Left renal pelvis (tissue), 4 donors: ENCODE measurements around the gene LIMK1. TPM values are rescaled to one million over a fixed set of nuclear protein-coding genes. Genes with fewer than 3 reads are reported as not detected.
"Not testable (repeated sequence)": the region's sequence is repeated elsewhere in the genome, so short reads cannot be mapped to it uniquely, and the experiment has no call there.

Source experiments
- DNase-seq, 4 donors: peaks; one replicate each; pipeline ENCODE4 v3.0.0-alpha.2; 2013; ENCODE audit warnings: low read depth in 4 of 4, low spot score in 3 of 4
- polyA plus RNA-seq, 4 donors: library from polyadenylated mRNA; unstranded; fragments of 120-200 nt; gene quantifications; one replicate each; pipeline ENCODE4 v1.2.1, GENCODE V29; 2013; ENCODE audit not compliant: insufficient read length in 4 of 4

LIMK1 gene
- 10 to 100 TPM; 22.4 to 26.2 (median 23.1) TPM for polyA plus RNA-seq

- peak; percentile 73 to 80 (median 76) for DNase-seq
Measured at GRCh38 chr7:74083117-74083876, at the start of gene LIMK1. TSS of gene LIMK1 (plus strand) at chr7:74083804. CDS start at chr7:74083991, 187 bp downstream.

DNA sequence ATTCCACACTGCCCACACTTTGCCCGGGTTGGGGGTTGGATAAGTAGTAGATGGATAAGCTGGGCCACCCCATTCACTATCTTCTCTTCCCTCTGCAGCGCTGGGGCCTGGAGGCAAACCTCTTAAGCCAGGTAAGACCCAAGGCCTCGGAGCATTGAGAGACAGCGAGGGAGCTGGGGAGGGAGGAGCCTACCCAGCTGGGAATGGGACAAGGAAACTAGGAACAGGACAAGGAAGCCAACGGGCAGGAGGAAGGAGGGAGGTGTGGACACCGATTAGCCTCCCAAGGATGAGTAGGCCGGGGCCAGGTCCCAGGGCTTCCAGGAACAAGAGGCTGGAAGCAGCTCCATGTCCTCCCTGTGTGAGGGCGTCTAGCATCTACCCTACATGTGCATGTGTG lies 46.0 kb upstream of the LIMK1 start:
- no peak for DNase-seq

DNA sequence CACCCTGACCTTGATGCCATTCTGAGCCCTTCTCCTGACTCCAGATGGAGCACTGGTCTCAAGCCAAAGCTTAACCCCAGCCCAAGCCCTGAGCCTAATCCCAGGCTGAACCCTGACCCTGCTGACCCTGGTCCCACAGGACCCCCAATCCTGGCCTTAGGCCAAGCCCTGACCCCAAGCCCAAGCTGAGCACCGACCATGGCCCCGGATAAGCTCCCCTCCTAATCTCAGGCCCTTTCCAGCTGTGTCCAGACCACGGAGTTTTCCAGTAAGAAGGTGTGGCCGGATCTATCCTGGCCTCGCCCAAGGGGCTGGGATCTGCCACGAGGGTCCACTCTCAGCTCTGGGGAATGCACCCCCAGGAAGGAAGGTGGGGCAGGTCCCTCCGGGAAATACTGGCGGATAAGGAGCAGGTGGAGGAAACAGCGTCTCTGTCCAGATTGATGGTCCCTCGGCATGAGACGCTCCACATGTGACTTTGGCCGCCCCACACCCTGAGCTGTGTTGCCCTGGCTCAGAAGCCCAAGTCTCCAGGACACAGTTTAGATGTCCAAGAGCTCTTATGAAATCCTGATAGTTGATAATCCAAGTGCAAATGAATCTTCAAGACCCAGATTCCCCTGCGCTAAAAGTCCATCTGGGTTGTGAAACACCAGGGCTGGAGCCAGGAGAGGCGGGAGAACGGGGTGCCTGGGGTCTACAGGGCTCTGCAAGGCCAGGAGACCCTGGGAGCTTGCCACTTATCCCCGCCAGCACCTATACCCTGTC lies 45.2 kb upstream of the LIMK1 start:
- DNase-seq: no peak

DNA sequence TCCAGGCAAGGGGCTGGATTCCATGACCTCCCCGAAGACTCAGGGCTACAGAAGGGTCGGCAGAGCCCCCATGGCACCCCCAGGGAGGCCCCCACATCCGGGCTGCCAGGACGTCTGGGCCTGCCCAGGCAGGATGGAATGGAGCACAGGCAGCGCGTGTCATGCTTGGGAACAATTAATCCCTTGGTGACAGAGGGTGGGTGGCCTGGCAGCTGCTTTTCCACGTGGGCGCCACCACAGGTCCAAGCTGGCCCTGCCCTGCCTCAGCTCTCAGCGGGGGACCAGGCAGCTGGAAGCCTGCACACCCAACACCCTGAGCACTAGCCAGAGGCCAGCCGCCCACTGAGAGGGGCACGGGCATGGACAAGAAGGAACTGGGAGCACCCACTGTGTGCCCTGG lies 44.3 kb upstream of the LIMK1 start:
- no peak for DNase-seq

- no peak for DNase-seq
Measured at GRCh38 chr7:74040101-74040790, 43.4 kb upstream of the LIMK1 start.

DNA sequence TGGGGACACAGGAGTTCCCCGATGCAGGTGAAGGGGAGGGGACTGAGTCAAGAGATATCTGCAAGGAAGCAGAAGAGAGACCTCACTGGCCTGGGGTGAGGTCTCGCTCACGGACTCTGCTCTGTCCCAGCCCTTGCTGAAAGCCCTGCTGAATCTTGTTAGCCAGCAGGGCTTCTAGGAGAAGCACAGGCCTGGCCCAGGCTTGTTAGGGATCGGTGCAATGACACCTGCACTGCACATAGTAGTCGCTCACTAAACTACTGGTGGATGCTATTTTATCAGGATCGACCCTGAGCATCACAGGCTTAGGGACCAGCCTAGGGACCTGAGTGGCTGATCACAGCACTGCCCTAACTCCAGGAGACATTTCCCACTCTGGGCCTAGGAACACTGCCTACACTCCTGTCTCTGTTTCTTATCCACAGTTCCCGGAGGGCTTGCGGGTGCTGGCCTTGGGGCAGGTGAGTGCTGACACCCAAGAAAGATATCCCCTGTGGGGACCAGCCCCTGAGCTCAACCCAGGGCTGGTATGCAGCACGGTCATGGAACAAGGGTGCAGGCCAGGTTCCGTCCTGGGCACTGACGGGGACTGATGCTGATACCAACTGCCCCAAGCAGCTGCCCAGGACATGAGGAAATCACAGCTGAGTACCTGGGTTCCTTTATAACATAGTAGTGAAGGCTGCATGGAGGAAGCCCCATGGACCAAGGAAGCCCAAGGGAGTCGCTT lies 42.6 kb upstream of the LIMK1 start:
- DNase-seq: no peak

GRCh38 chr7:74042746-74043522 lies 40.7 kb upstream of the LIMK1 start:
- DNase-seq: no peak

DNA sequence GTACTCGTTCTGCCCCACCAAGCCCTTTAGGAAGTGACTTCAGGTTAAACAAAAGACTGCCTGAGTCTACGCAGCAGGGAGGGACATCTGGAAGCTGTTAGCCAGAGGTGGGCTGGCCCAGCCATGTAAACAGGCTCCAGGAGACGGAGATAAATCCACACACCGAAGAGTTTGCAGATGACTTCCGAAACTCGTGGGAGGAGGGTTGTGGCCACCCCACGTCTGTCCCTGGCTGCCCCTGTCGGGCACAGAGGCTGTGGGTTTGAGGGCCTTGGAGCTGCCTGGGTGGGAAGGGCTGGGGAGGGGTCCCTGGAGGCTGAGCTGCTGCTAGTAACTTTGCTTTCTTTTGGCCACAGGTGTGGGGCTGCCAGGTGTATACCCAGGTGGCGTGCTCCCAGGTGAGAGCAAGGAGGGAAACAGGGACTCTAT lies 40.1 kb upstream of the LIMK1 start:
- DNase-seq: no peak

DNA sequence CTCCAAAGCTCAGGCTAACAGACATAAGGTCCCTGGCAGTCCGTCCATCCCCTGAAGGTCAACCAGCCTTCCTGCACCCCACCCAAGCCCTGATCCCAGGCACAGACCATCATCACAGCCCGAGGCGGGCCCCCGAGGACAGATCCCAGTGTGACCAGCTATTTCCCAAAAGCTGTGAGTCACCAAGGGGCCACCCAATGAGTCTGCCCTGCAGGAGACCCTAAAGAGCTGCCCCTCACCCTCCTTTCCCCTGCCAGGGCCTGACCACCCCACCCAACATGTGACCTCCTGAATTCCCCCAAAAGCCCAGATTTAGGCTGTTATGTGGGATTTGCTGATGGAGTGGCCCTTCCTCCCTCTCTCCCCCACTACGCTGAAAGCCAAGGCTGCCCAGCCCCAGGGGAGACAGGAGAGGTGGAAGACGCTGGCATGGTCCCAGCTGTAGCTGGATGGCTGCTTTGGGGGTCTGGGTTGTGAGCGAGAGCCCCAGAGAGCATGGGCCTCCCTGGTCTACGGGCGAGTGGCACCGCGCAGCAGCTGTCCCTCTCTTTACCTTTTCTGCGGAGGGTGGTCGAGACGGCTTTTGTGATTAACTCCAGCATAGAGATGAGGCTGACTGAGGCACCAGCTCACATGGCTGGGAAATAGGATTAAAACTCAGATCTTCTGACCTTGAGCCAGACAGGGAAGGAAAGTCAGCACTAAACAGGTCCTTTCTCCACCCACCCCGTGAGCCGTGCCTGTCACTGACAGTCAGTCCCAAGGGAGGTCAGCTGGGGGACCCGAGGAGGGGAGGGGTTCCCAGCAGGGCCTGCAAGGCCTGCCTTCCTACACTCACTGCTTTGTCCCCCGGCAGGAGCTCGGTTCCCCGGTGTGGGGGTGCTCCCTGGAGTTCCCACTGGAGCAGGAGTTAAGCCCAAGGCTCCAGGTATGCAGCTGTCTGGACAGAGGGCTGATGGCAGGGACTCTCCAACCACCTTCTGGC lies 38.9 kb upstream of the LIMK1 start:
- DNase-seq: no peak

GRCh38 chr7:74046581-74046980 lies 37.0 kb upstream of the LIMK1 start:
- not testable (repeated sequence) for DNase-seq

- no peak for DNase-seq
Measured at GRCh38 chr7:74047804-74048380, 35.7 kb upstream of the LIMK1 start.

GRCh38 chr7:74048999-74049599 lies 34.5 kb upstream of the LIMK1 start:
- no peak for DNase-seq

DNA sequence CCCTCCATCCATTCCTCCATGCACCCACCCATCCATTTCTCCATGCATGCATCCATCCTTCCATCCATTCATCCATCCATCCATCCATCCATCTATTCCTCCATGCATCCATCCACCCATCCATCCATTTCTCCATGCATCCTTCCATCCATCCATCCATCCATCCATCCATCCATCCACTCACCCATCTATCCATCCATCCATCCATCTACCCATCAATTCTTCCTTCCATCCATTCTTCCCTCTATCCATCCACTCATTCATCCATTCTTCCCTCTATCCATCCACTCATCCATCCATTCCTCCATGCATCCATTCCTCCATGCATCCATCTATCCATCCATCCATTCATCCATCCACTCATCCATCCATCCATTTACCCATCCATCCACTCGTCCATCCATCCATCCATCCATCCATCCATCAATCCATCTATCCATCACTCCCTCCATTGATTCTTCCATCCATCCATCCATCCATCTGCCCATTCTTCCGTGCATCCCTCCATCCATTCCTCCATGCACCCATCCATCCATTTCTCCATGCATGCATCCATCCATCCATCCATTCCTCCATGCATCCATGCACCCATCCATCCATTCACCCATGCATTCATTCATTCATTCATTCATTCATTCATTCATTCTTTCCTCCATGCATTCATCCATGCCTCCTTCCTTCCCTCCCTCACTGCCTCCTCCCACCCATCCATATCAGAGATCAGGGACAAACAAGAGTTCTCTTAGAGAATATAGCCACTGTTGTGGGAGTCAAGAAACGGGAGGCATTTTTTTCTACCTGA lies 33.4 kb upstream of the LIMK1 start:
- DNase-seq: no peak

DNA sequence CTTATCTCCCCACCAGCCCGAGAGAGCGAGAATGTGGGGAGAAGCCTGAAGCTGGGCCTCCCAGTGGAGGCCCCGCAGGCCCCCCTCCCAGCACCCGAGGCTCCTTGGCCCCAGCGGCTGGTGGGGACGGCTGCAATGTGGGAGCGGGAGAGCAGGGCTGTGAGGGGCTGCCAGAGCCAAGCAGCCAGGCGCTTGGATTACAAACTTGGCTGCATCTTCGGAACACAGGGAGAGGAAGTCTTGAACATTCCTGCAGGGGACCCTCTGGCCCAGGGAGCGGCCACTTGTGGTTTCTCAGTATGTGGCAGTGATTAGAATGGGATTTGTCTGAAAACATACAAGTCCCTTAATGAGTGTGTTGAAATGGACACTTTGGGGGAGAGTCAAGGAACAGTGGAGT lies 32.4 kb upstream of the LIMK1 start:
- no peak for DNase-seq

DNA sequence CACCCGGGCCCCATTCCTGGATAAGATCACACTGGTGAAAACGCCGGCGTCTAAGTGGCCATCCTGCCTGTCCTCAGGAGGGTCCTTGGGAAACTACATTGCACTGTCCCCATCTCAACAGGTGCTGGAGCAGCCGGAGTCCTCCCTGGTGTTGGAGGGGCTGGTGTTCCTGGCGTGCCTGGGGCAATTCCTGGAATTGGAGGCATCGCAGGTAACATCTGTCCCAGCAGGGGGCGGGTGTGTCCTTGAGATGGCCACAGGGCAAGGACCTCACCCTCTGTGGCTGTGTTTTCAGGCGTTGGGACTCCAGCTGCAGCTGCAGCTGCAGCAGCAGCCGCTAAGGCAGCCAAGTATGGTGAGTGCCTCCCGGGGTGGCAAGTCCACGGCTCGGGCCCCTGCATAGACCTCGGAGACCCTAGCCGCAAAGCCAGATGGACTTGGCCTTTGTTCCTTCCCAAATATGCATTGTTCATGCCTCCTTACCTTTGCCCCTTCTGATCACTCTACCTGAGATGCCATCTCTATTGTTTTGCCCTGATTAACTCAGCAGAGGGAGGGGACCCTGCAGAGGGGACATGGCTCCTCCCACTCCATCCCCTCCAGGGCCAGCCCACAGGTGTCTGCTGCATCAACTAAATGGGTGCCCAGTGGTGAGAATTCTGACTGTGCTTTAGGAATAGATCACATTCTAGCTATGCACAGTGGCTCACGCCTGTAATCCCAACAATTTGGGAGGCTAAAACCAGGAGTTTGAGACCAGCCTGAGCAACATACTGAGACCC lies 31.8 kb upstream of the LIMK1 start:
- DNase-seq: no peak

DNA sequence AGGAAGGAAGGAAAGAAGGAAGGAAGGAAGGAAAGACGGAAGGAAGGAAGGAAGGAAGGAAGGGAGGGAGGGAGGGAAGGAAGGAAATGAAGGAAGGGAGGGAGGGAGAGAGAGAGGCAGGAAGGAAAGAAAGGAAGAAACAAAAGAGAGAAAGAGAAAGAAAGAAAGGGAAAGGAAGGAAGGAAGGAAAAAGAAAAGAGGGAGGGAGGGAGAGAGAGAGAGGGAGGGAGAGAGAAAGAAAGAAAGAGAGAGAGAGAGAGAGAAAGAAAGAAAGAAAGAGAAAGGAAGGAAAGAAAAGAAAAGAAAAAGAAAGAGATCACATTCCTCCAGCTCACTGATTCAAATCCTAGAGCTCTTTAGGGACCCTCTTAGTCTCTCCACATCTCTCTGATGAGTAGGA lies 31.0 kb upstream of the LIMK1 start:
- DNase-seq: no peak
